CD4-positive, alpha-beta T cell treated with Interleukin-15 for 1 hour (primary cell): ENCODE data around the gene CCDC167.

Source experiments
- DNase-seq: peaks from one replicate; pipeline ENCODE4 v3.0.0-alpha.2; 2020

CCDC167 gene

GRCh38 chr6:37528541-37528940 is 28.8 kb upstream of the CCDC167 start:
- no peak for DNase-seq

- DNase-seq: no peak
Observed at GRCh38 chr6:37525460-37526357, 26.0 kb upstream of the CCDC167 start.

GRCh38 chr6:37524970-37525318 is 25.3 kb upstream of the CCDC167 start:
- no peak for DNase-seq

- no peak for DNase-seq
Observed at GRCh38 chr6:37524025-37524969, 24.6 kb upstream of the CCDC167 start.

- no peak for DNase-seq
Observed at GRCh38 chr6:37523412-37523811, 23.7 kb upstream of the CCDC167 start.

GRCh38 chr6:37522836-37523235 is 23.1 kb upstream of the CCDC167 start:
- no peak for DNase-seq

GRCh38 chr6:37521674-37522073 is 22.0 kb upstream of the CCDC167 start:
- DNase-seq: no peak

GRCh38 chr6:37520926-37521325 is 21.2 kb upstream of the CCDC167 start:
- no peak for DNase-seq

- DNase-seq: no peak
Observed at GRCh38 chr6:37519461-37519860, 19.8 kb upstream of the CCDC167 start.

- DNase-seq: no peak
Observed at GRCh38 chr6:37518116-37518515, 18.4 kb upstream of the CCDC167 start.

- peak; percentile 84 for DNase-seq
Observed at GRCh38 chr6:37517411-37517812, 17.7 kb upstream of the CCDC167 start.

GRCh38 chr6:37516920-37517405 is 17.3 kb upstream of the CCDC167 start:
- no peak for DNase-seq

GRCh38 chr6:37516076-37516919 is 16.6 kb upstream of the CCDC167 start:
- peak; percentile 94 for DNase-seq

GRCh38 chr6:37515712-37516075 is 16.0 kb upstream of the CCDC167 start:
- no peak for DNase-seq

- no peak for DNase-seq
Observed at GRCh38 chr6:37514837-37515236, 15.1 kb upstream of the CCDC167 start.

- no peak for DNase-seq
Observed at GRCh38 chr6:37514321-37514771, 14.7 kb upstream of the CCDC167 start.

GRCh38 chr6:37513576-37513975 is 13.9 kb upstream of the CCDC167 start:
- DNase-seq: no peak

- DNase-seq: no peak
Observed at GRCh38 chr6:37513155-37513554, 13.5 kb upstream of the CCDC167 start.

- no peak for DNase-seq
Observed at GRCh38 chr6:37512400-37513011, 12.8 kb upstream of the CCDC167 start.

- DNase-seq: no peak
Observed at GRCh38 chr6:37511910-37512399, 12.3 kb upstream of the CCDC167 start.

- DNase-seq: no peak
Observed at GRCh38 chr6:37511201-37511600, 11.5 kb upstream of the CCDC167 start.
